ENCODE data around the gene ITK.
A peak's percentile ranks its signal among the peaks of the same experiment; 100 is the strongest.

Gene ITK

DNA sequence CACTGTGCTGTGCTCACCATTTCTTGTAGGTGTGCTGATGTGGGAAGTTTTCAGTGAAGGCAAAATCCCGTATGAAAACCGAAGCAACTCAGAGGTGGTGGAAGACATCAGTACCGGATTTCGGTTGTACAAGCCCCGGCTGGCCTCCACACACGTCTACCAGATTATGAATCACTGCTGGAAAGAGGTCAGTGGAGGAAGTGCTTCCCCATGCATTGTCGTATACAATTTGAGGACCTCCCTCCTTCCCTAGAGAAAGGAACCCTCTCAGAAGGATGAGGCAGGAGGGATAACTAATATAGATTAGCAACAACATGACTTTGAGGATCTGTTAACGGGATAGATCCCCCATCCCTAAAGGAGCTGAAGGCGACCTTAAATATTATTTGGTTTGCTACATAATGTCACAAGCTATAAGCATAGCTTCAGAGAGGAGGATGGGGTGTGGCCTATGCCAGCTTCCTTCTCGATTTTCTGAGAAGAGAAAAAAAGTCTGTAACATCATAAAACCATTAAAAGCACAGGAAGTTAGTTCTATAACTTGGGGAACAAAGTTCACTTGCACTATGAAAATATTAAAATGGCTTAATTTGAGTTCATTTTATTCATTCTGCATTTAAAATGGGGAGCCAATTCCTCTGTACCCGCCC lies 68.3 kb downstream of the ITK start:
- DNase-seq: no peak

GRCh38 chr5:157252711-157253465 lies 72.2 kb downstream of the ITK start:
- no peak for DNase-seq

DNA sequence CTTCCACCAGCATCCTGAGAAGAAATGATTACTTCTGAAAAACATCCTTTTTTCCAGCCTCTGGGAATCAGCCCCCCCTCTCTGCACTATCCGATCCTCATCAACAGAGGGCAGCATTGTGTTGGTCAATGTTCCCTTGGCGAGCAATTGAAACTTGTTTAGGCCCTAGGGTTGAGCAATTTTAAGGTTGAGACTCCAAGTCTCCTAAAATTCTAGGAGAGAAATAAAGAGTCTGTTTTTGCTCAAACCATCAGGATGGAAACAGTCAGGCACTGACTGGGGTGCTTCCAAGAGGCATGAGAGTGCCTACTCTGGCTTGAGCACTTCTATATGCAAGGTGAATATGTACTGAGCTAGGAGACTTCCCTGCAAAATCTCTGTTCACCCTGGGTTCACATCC lies 72.9 kb downstream of the ITK start:
- DNase-seq: peak; percentile 22

- DNase-seq: no peak
These were observed 77.8 kb downstream of the ITK start for GRCh38 chr5:157258450-157258849.

DNA sequence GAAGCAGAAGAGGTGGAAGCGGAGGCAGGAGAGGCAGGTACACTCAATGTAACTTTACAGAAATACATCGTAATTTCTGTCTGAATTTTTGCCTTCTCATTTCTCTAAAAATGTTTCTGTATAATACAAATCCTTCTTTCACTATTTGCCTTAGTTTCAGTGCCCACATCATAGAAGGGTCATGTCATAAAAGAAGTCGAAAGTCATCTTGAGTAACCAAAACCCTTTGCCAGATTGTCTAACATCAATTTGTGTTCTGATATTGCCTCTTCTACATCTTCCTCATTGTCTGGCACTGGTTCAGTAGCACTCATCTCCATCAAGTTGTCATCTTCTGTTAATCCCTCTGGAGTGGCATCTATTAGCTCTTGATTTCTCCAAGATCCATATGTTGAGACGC lies 79.1 kb downstream of the ITK start:
- DNase-seq: no peak

DNA sequence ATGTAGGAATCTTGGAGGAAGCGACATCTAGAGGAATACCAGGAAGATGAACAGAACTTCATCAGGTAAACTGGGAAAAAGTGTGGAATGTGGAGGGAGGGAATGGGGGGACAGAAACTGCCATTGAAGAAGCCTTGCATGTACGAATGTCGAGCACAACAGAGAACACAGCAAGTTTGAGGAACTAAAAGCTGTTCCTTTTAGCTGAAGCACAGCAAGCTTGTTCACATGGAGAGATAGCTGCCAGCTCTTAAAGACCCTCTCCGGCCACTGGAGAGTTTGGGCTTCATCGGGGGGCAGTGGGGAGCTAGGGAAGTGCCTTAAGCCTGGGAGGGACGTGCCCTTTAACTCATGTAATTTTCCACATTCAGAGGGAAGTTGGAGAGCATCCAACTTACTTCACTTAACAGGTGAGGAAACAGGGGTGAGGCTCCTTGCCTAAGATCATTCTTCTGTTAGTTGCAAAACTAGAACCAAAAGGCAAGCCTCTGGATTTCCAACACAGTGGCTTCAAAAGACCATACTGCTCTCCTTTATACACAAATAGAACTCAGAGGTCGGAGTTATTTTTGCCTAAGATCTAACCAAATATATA lies 83.0 kb downstream of the ITK start:
- DNase-seq: no peak

DNA sequence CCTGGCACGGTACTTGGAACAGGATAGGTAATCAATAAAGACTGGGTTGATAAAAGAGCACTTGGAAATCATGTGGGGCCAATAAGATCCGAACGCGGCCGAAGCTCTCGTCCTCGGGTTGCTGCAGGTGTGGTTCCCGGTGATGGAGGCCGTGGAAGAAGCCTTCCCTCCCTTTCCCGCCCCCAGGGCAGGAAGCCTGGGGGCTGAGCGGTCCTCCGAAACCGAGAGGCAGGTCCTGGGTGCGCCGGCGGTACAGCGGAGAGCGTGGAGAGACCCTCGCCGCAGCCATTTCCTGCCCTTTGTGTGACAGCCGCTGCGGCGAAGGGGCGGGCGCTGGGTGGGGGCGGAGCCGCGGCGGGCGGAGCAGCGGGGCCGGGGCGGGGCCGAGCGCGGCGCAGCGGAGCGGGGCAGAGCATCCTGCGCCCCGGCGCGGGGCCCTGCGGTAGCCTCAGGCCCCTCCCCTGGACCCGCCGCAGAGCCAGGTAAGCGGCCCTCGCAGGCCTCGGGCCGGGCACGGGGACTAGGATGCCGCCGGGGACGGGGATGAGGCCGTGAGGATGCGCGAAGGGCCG lies 85.2 kb downstream of the ITK start, which contains the start of gene CYFIP2:
Gene CYFIP2 (plus strand): TSS at position 410 of the 572 bp plus-strand sequence. CDS start 19,239 bp downstream, outside the sequence.
- peak; percentile 29 for DNase-seq

- DNase-seq: no peak
These were observed 85.8 kb downstream of the ITK start for GRCh38 chr5:157266286-157267007.

DNA sequence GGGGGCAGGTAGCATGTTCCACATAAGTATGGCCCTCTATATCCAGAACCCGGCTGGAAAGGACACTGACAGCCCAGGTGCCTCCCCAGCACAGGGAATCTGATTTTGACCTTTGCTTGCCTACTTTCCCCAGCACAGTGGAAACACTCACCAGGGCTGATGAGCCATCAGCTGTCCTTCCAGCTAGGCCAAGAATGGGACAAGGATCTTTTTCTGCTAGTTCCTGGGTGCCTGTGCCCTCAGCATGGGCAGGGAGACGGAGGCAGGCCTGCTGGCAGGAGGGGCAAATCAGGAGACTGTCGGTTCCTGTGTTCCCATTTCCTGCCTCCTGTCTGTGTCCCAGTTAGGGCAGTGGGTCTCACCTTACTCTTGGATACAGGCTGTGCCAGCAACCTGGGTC lies 86.4 kb downstream of the ITK start:
- no peak for DNase-seq

GRCh38 chr5:157267761-157268480 lies 87.3 kb downstream of the ITK start:
- peak; percentile 39 for DNase-seq

DNA sequence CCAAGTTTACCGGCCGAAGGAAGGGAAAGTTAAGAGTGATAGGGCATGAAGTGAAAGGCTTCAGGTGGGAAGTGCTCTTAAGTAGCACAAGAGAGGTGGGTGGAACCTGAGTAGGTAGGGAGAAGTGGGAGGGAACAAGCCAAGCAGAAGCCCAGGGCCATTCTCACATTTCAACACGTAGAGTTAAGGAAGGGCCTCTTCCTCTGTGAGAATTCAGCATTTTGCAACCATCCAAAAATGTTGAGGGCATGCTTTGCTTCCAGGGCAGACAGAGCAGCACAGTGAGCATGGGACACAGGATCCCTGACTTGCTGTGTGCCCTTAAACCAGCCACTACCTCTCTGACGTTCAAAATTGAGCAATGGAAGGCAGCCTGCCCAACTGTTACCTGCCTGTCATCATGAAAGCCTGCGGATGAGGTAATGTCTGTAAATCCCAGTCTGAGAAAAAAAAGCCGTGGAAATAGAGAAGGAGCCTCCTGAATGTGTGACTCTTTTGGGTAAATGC lies 88.6 kb downstream of the ITK start:
- no peak for DNase-seq

GRCh38 chr5:157269761-157270272 lies 89.2 kb downstream of the ITK start:
- no peak for DNase-seq

DNA sequence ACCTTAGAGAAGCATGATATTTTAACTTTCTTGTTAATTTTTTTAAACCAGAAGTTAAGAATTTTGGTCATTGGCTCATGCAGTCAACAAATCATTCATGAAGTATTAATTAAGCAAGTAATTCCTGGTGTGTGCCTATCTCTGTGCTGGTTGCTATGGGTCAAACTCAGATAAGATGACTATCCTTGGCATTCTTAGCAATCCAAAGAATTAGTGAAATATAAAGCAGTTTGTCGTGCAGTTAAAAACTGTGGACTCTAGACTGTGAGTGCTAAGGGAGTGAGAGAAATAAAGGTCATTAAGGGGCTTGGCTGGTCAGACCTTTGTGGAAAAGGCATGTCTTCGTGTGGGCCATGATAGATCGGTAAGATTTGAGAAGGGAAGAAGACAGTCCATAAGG lies 90.1 kb downstream of the ITK start:
- DNase-seq: no peak

DNA sequence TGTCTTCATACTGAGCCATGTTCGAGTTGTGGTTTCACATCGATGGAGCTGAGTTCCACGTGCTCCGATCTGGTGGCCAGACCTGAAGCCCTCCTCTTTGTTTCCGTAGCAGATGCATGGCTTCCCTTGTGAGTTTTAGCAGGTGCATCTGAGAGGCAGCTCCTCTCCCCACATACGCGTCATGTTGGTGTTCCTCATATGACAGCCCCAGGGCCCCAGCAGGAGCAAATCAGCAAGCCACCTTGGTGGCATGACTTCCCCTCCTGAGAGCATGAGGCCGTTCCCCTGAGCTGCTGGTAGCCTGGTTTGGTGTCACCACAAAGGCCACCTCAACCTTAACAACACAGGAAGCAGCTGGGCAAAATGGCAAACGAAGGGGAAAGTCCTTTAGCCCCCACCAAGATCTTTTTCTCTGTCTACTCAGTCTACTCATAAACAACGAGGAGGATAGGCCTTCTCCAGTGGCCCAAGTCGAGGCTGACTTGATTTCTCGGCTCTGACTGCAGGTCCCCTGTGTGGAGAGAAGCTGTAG lies 91.2 kb downstream of the ITK start:
- DNase-seq: no peak

- DNase-seq: no peak
These were observed 92.5 kb downstream of the ITK start for GRCh38 chr5:157273131-157273556.

DNA sequence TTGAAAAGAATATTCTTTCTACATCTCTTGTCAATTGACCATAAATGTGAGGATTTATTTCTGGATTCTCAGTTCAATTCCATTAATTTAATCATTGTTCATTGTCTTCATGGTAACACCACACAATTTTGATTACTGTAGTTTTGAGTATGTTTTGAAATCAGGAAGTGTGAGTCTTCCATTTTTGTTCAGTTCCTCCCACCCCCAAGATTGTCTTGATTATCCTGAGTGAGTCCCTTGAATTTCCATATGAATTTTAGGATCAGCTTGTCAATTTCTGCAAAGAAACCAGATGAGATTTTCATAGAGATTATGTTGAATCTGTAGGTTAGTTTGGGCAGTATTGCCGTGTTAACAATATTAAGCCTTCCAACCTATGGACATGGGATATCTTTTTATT lies 94.8 kb downstream of the ITK start:
- DNase-seq: no peak

- DNase-seq: no peak
These were observed 97.8 kb downstream of the ITK start for GRCh38 chr5:157278319-157279037.

GRCh38 chr5:157279605-157280239 lies 99.1 kb downstream of the ITK start:
- DNase-seq: no peak

GRCh38 chr5:157280927-157281326 lies 100.3 kb downstream of the ITK start:
- DNase-seq: no peak

DNA sequence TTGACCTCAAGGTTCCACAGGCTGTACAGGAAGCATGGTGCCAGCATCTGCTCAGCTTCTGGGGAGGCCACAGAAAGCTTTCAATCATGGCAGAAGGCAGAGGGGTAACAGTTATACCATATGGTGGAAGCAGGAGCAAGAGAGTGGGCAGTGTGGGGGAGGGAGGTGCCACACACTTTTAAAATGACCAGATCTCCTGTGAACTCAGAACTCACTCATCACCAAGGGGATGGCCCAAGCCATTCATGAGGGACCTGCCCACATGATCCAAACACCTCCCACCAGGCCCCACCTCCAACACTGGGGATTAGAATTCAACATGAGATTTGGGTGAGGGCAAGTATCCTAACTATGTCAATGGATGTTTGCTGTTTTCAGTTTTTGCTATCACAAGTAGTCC lies 101.5 kb downstream of the ITK start:
- no peak for DNase-seq
